ENCODE measurements around the gene GATD1.

Gene GATD1

DNA sequence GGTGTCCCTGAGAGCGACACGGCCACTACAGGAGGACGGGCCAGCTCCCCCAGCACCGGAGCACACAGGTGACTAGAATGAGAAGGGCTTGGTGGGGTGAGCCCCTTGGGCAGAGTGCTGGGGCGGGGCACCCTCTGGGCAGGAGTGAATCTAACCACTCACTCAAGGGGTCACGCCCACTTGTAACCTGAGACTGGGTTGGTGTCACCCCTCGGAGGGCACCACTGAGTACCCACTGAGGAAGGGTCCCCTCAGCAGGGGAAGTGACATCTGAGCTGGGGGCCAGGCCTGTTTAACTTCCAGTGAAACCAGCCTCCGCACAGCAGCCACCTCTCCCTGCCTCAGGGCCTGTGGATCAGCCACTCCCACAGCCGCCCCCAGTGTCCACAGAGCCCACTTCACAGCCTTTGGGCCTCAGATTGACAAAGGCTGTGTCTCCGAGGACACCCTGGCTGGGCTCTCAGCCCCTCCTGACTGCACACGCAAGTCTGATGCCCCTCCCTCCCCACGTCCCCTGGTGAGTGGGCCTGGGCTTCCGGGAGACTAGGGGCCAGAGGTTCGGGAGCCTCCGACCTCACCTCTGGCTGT lies 5.6 kb downstream of the GATD1 start:
- ChIA-PET CTCF (interaction anchor here (0.8 kb wide), 1 partner anchor 11 kb away, joined by 3 read pairs; no protein-coding TSS in a partner anchor), POLR2A (ENCODE audit: low non-redundant PET) (no interaction called here)
- DNase-seq (ENCODE audit: low spot score) = no peak
- H3K27ac ChIP-seq = peak overlapping the region; percentile 95
- no peak for TF ChIP-seq CTCF (conservative IDR thresholded peaks at IDR 0.05; ENCODE audit: low read depth)

- POLR2A ChIA-PET (ENCODE audit: low non-redundant PET) = interaction anchor here (0.5 kb wide), 1 partner anchor 45 kb away, joined by 3 read pairs; no protein-coding TSS in a partner anchor
- TF ChIP-seq CTCF (conservative IDR thresholded peaks at IDR 0.05; ENCODE audit: low read depth) = no peak
- peak overlapping the region; percentile 95 for H3K27ac ChIP-seq
- DNase-seq (ENCODE audit: low spot score) = no peak
- CTCF ChIA-PET = interaction anchor here (0.8 kb wide), 1 partner anchor 12 kb away, joined by 3 read pairs; no protein-coding TSS in a partner anchor
Observed at GRCh38 chr11:770642-771616, 6.4 kb downstream of the GATD1 start.

GRCh38 chr11:769887-770641 lies 7.2 kb downstream of the GATD1 start:
- no peak for DNase-seq (ENCODE audit: low spot score)
- peak overlapping the region; percentile 95 for H3K27ac ChIP-seq
- TF ChIP-seq CTCF (conservative IDR thresholded peaks at IDR 0.05; ENCODE audit: low read depth) = no peak
- ChIA-PET POLR2A (ENCODE audit: low non-redundant PET) (interaction anchor here (0.5 kb wide), 1 partner anchor 44 kb away, joined by 3 read pairs; no protein-coding TSS in a partner anchor), CTCF (no interaction called here)

GRCh38 chr11:767238-767637 lies 10.0 kb downstream of the GATD1 start:
- TF ChIP-seq CTCF (conservative IDR thresholded peaks at IDR 0.05; ENCODE audit: low read depth) = no peak
- peak overlapping the region; percentile 95 for H3K27ac ChIP-seq
- DNase-seq (ENCODE audit: low spot score) = no peak
- POLR2A ChIA-PET (ENCODE audit: low non-redundant PET) = no interaction called here
- CTCF ChIA-PET = interaction anchor here (0.6 kb wide), 1 partner anchor 93 kb away, joined by 4 read pairs; no protein-coding TSS in a partner anchor

GRCh38 chr11:766936-767210 lies 10.4 kb downstream of the GATD1 start:
- H3K27ac ChIP-seq = peak overlapping the region; percentile 95
- DNase-seq (ENCODE audit: low spot score) = no peak
- TF ChIP-seq CTCF (conservative IDR thresholded peaks at IDR 0.05; ENCODE audit: low read depth) = no peak
- ChIA-PET POLR2A (ENCODE audit: low non-redundant PET) (no interaction called here), CTCF (interaction anchor here (0.6 kb wide), 1 partner anchor 92 kb away, joined by 4 read pairs; no protein-coding TSS in a partner anchor)

Measured in RWPE1 (cell line).